T-helper 17 cell (primary cell): Measurements from ENCODE around the gene ARVCF. TPM values are rescaled to one million over a fixed set of nuclear protein-coding genes. Genes with fewer than 3 reads are reported as not detected.

ENCODE experiments used
- ATAC-seq: fragments of 150-1000 bp; cut with Tn5 transposase; 2 replicates; pipeline ENCODE4 v1.10.0; 2021; ENCODE audit warnings: mild to moderate bottlenecking, moderate library complexity
- DNase-seq, 3 donors: peaks; one replicate each; pipeline versions ENCODE4 v3.0.0 to v3.0.0-alpha.2; 2020 to 2021
- H3K9me3 ChIP-seq: one replicate; pipeline ENCODE4 v1.7.0; 2013; ENCODE audit warnings: low read length, mild to moderate bottlenecking; ENCODE audit not compliant: control insufficient read depth, poor library complexity, severe bottlenecking
- H3K27ac Mint-ChIP-seq: one replicate; pipeline ENCODE4 v1.8.0; 2022; ENCODE audit warnings: mild to moderate bottlenecking, moderate library complexity, mixed read lengths
- H3K27me3 Mint-ChIP-seq: one replicate; pipeline ENCODE4 v1.8.0; 2022; ENCODE audit warnings: mixed read lengths
- H3K36me3 Mint-ChIP-seq: one replicate; pipeline ENCODE4 v1.8.0; 2022; ENCODE audit warnings: low read depth, mixed read lengths
- H3K4me1 Mint-ChIP-seq: one replicate; pipeline ENCODE4 v1.8.0; 2022; ENCODE audit warnings: mild to moderate bottlenecking, mixed read lengths
- H3K4me3 Mint-ChIP-seq: one replicate; pipeline ENCODE4 v1.8.0; 2022; ENCODE audit warnings: mild to moderate bottlenecking, moderate library complexity, mixed read lengths
- total RNA-seq, 4 donors: library from RNA in 2 of 4; stranded (reverse) in 2 of 4; gene quantifications; one replicate each; pipeline ENCODE4 v1.2.3 and lab custom pipeline; 2022 to 2026

The ARVCF gene
- total RNA-seq, 2 donors from 2014 or later = 1.3 to 2.8 TPM

DNA sequence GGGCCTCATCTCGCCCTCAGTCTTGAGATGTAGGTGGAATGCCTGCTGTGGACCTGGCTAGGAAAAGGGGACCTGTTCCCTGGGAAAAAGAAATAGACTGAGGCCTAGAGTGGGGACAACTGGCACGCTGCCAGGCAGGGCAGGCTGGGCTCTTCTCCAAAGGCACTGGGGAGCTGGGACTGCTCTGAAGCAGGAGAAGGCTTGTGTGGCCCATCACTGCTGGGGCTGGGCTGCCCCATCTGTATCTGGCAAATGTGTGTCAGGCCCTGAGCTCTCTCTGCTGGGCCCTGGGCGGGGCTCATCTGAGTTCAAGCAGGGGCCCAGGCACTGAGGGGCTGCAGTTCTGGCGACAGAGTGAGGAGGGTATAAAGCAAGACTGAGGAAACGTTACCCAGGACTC, 32.9 kb downstream of the ARVCF start:
- DNase-seq (no peak), ATAC-seq (no peak)
- H3K27ac Mint-ChIP-seq = no peak overlapping the region
- no peaks in the 10 kb centered on the region for H3K9me3 ChIP-seq
- H3K27me3 Mint-ChIP-seq = no peaks in the 10 kb centered on the region
- no peak overlapping the region for H3K4me3 Mint-ChIP-seq
- no peaks in the 10 kb centered on the region for H3K36me3 Mint-ChIP-seq
- no peaks in the 10 kb centered on the region for H3K4me1 Mint-ChIP-seq

DNA sequence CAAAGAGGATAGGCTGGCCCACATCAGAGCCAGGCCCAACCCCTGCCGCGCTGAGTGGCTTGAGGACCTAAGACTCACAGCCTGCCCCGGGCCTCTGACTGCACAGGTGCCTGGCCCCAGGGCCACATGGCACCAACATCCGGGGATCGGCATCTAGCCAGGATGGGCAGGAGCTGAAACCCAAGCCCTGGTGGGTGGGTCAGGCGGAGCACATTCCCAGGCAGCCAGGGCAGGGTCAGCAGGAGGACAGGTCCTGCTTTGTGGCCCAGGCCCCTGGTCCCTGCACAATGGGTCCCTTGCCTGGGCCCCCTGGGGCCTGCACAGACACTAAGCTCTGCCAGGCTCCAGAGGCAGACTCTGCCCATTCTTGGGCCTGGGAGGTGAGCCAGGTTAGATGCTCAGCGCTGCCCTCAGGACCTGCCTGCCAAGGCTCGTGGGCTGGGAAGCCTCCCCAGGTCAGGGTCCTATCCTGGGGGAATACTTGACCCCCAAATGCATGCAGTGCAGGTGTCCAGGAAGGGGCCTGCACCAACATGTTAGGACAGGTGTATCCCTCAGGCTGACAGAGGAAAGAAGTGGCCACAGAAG, 33.5 kb downstream of the ARVCF start:
- no peaks in the 10 kb centered on the region for H3K9me3 ChIP-seq
- Mint-ChIP-seq H3K27me3 (no peaks in the 10 kb centered on the region), H3K4me1 (no peaks in the 10 kb centered on the region), H3K36me3 (no peaks in the 10 kb centered on the region), H3K27ac (peak overlapping the region; percentile 59), H3K4me3 (no peak overlapping the region)
- ATAC-seq (no peak), DNase-seq (no peak)

DNA sequence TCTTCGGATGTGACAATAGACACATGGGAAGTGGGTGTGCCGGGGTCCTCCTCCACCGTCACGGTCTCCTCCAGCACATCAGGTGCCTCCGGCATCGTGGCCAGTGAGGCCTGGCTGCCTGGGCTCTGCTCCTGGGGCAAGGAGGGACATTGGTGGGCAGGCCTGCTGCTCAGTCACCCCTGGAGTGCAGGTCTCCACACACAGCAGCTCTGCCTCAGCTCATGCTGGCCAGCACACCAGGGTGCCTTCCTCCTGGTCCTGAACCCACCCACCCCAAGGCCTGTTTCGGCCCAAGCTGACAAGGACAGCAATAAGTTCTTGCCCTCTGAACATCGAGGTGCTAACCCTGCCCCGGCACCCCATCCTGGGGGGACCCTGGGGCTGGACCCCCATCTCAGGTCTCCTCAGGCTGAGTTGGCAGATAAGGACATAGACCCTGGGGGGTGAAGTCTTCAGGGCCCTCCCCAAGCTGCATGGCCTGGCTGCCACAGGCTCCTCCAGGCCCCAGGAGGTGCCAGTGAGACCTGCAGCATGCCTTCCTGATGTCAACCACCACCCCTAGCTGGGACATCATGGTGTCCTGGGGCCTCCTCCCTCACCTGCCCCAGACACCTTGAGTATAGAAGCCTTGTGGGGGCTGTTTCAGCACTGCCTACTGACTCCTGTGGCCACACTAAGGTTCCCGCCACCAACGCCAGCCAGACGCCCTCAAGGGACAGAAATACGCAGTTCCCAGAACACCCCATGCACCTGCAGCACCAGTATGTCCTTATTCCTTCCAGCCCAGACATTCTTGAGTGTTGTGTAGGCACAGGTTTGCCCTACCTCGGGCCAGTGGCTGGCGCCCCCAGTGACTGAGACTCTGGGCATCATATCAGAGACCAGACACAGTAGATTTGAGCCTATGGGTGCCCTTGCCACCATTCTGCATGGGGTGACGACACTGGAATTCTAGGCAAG, 34.4 kb downstream of the ARVCF start:
- Mint-ChIP-seq H3K4me1 (no peaks in the 10 kb centered on the region), H3K27me3 (no peaks in the 10 kb centered on the region), H3K27ac (no peak overlapping the region), H3K36me3 (no peaks in the 10 kb centered on the region), H3K4me3 (no peak overlapping the region)
- ATAC-seq (no peak), DNase-seq (no peak)
- H3K9me3 ChIP-seq = no peaks in the 10 kb centered on the region

DNA sequence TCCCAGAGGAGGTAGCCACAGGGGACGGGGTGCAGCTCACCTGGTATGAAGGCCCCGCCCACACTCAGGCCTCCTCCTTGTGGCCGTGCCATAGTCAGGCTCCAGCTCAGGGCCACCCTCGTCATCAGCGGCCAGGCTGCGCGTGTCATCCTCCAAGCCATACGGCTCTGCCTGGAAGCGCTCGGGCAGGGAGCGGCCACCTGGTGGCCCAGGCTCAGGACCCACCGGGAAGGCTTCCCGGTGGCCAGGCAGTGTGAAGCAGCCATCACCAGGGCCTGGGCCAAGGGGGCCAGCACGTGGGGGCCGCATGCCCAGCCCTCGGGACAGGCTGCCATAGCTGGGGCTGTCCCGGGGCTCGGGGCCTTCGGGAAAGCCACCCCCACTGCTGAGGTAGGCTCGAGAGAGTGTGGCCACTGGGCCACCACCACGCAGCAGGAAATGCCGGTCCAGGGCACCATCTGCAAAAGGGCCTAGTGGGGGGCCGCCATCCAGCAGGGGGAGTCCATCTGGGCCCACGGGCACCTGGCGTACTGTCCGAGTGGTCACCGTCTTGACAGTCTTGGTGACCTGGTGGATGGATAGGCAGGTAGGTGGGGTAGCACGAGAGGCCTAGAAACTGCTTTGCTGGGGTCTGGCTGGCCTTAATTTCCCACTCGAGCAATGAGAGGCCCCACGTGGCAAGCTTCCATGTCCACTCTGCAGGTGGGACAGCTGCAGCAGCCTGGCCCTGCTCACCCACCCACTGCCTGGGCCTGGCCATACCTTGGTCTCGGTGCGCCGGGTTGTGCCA, 35.3 kb downstream of the ARVCF start:
- H3K27ac Mint-ChIP-seq = no peak overlapping the region
- ATAC-seq (no peak), DNase-seq (no peak)
- H3K4me3 Mint-ChIP-seq = no peak overlapping the region
- H3K4me1 Mint-ChIP-seq = no peaks in the 10 kb centered on the region
- no peaks in the 10 kb centered on the region for H3K9me3 ChIP-seq
- H3K36me3 Mint-ChIP-seq = no peaks in the 10 kb centered on the region
- no peaks in the 10 kb centered on the region for H3K27me3 Mint-ChIP-seq

DNA sequence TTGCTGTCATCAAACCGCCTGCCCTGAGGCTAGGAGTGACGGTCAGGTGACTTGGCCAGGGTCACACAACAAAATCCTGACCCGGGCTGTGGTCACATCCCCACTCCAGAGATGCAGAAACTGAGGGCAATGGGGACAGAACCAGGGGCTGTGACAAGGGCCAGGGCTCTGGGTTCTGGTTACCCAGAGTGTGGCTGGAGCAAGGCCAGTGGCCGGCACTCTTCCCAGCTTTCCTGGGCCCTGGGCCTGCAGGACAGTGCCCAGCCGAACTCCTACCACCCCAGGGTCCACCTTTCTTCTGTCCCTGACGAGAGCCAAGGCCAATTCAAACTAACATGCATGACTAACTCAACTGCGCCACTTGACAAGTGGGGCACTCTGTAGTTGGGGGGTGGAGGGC, 35.9 kb downstream of the ARVCF start:
- ATAC-seq = no peak
- H3K9me3 ChIP-seq = no peaks in the 10 kb centered on the region
- H3K27ac Mint-ChIP-seq = no peak overlapping the region
- no peaks in the 10 kb centered on the region for H3K4me1 Mint-ChIP-seq
- no peak overlapping the region for H3K4me3 Mint-ChIP-seq
- DNase-seq = no peak
- no peaks in the 10 kb centered on the region for H3K27me3 Mint-ChIP-seq
- H3K36me3 Mint-ChIP-seq = no peaks in the 10 kb centered on the region

DNA sequence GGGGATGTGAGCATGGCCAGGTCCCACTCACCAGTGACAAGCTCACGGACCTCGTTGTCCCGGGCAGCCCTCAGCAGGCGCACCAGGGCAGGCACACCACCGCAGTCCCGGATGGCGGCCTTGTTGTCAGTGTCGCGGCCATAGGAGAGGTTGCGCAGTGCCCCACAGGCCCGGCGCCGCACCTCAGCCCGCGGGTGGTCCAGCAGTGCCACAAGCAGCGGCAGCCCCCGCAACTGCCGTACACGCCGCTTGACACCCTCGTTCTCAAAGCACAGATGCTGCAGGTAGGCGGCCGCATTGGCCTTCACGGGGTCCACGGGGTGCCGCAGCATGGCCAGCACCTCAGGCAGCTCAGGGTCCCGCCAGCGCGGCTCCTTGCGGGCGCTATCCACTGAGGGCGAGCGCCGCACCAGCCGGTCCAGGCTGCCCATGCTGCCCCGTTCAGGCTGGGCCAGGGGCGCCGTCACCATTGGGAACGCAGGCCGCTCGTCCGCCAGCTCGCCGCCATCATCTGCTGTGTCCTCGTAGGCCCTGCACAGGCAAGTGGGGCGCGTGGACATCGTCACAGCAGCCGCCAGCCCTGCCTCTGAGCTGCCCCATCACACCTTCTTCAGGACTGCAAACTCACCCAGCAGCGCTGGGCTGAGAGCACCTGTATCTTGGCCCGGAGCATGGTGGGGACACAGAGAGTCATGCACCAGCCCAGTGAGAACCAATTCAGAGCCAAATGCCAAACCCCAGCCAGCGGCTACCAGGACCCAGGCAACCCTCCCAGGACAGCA, 36.7 kb downstream of the ARVCF start:
- ATAC-seq (no peak), DNase-seq (no peak)
- Mint-ChIP-seq H3K27ac (no peak overlapping the region), H3K36me3 (no peaks in the 10 kb centered on the region), H3K4me3 (no peak overlapping the region), H3K27me3 (no peaks in the 10 kb centered on the region), H3K4me1 (peaks cover 6% of the 10 kb centered on the region)
- H3K9me3 ChIP-seq = no peaks in the 10 kb centered on the region

DNA sequence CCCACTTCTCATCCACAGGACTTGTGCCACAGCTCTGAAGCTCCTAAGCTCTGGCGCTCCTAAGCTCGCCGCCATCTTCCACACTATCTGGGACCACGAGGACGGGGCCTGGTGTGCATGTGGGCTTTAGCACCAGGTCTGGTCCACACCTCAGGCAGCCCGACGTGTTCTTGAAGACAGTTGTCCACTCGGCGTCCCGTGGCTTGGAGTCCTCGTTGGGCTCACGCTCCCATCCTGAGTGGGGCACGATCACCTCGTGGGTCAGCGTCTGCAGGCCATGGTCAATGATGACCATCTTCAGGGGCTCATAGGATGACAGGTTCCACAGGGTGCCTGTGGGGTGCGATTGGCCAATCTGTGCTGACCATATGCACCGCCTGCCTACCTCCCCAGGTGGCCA, 37.9 kb downstream of the ARVCF start:
- H3K4me1 Mint-ChIP-seq = peaks cover 8% of the 10 kb centered on the region
- H3K27ac Mint-ChIP-seq = no peak overlapping the region
- no peaks in the 10 kb centered on the region for H3K36me3 Mint-ChIP-seq
- ATAC-seq (no peak), DNase-seq (no peak)
- no peak overlapping the region for H3K4me3 Mint-ChIP-seq
- H3K27me3 Mint-ChIP-seq = no peaks in the 10 kb centered on the region
- no peaks in the 10 kb centered on the region for H3K9me3 ChIP-seq

DNA sequence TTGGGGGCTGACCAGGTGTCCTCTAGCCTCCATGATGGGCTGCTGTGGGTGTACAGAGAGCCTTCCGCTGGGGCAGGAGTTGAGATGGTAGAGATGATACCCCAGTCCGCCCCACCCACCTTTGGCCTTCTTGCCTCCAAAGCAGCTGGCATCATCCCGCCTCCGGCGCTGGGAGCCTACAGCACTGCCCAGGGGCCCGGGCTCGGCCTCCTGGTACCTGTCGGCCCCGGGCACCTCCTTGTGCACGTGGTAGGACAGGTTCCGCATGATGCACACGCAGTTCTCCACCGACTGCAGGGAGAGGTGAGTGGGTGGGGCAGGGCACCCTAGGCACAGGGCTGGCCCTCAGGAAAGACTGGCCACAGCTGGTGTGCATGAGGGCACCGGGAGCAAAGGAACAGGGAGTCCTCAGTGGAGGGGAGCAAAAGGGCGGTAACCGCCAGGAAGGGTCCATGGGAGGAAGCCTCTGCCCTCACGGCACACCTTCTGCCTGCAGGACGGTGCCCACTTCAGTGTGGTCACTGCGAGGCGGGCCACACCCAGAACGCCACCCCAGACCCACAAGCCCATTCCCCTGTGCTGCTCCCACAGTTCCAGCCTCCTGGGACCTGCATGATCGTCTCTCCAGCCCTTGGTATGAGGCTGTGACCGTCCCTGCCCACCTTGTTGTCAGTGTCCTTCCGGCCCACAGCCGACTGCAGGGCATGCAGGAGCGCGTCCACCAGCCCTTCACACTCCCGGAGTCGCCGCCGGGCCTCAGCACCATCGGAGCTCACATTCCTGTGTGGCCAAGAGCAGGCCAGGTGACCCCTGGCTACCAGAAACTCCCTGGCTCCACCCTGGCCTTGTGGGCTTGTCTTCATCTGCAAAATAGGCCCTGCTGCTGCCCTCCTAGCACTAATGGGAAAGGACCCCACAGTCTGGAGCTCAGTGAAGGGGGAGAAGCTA, 39.1 kb downstream of the ARVCF start:
- H3K4me1 Mint-ChIP-seq = peaks cover 8% of the 10 kb centered on the region
- H3K27me3 Mint-ChIP-seq = no peaks in the 10 kb centered on the region
- ATAC-seq = no peak
- H3K27ac Mint-ChIP-seq = no peak overlapping the region
- H3K36me3 Mint-ChIP-seq = no peaks in the 10 kb centered on the region
- H3K9me3 ChIP-seq = no peaks in the 10 kb centered on the region
- no peak for DNase-seq
- H3K4me3 Mint-ChIP-seq = no peak overlapping the region

DNA sequence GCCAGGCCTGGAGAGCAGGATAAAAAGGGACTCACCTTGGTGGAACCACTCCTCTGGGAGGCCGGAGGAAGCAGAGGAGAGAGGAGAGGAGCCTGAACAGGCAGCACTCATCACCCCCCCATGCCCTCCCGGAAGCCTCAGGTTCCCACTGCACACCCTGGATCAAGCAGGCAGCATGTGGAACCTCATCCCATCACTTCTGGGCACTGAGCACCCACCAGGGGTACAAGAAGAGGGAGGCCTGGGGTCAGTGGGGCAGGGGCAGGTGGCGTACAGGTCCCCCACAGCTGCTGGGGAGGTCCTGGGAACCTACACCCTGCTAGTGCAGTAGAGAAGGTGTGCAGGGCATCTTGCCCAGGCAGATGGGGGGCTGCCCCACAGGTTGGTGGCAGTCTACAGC, 40.0 kb downstream of the ARVCF start:
- H3K4me1 Mint-ChIP-seq = peaks cover 9% of the 10 kb centered on the region
- H3K9me3 ChIP-seq = no peaks in the 10 kb centered on the region
- DNase-seq (no peak), ATAC-seq (no peak)
- no peak overlapping the region for H3K4me3 Mint-ChIP-seq
- H3K27me3 Mint-ChIP-seq = no peaks in the 10 kb centered on the region
- H3K27ac Mint-ChIP-seq = no peak overlapping the region
- H3K36me3 Mint-ChIP-seq = no peaks in the 10 kb centered on the region

DNA sequence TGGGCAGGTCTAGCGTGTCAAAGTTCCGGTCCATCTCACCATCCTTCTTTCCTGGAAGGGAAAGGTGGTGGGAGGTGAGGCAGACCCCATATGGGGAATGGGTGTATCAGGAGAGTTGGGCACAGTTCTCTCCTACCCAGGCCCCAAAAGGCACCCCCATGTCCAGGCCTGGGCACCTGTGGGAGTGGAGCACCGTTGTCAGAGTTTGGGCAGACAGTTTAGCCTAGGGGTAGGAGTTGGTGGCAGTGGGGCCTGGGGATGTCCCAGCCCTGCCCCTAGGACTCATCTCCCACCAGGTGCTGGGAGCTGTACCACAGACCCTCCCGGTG, 41.0 kb downstream of the ARVCF start:
- Mint-ChIP-seq H3K4me1 (peaks cover 13% of the 10 kb centered on the region), H3K36me3 (no peaks in the 10 kb centered on the region), H3K4me3 (no peak overlapping the region), H3K27me3 (no peaks in the 10 kb centered on the region), H3K27ac (no peak overlapping the region)
- ATAC-seq = no peak
- no peaks in the 10 kb centered on the region for H3K9me3 ChIP-seq
- DNase-seq = no peak

DNA sequence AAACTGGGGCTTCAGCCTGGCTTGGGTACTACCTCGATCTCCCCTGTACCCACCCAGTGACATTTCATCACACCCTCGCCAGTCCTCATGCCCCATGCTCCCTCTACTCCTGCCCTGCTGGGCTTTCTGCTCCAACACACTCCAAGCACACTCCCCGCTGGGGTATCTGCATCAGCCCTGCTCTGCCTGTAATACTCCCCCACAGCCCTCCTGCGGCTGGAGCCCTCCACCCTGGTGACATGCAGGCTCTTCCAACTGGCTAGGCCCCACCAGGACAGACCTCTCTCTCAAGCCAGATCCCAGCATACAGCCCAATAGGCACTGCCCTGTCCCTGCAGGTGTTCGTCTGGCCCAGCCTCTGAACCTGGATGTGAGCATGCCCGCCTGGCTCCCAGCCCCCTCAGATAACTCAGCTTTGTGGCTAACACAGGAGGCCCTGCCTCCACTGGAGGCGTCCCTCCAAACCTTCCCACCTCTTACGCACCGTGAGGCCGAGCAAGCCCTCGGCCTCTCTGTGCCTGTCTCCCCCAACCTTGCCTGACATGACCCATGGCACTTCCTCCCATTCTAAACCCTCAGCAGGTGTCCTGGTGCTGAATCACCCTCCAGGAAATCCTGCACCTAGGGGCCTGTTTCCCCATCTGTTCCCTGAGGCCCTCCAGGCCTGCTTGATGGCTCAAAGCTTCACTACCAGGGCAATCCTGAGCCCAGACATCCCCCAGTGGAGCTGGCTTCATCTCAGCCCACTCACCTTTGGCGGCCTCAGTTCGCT, 41.5 kb downstream of the ARVCF start:
- DNase-seq (no peak), ATAC-seq (no peak)
- no peaks in the 10 kb centered on the region for H3K27me3 Mint-ChIP-seq
- no peak overlapping the region for H3K4me3 Mint-ChIP-seq
- no peaks in the 10 kb centered on the region for H3K36me3 Mint-ChIP-seq
- no peak overlapping the region for H3K27ac Mint-ChIP-seq
- no peaks in the 10 kb centered on the region for H3K9me3 ChIP-seq
- H3K4me1 Mint-ChIP-seq = peaks cover 15% of the 10 kb centered on the region
